Mucosa of gallbladder (tissue), 1 donor: Measurements from ENCODE around the gene F11. TPM values are rescaled to one million over a fixed set of nuclear protein-coding genes. Genes with fewer than 3 reads are reported as not detected.
"Not testable (repeated sequence)": the region's sequence is repeated elsewhere in the genome, so short reads cannot be mapped to it uniquely, and the experiment has no call there.

Experiments used
- DNase-seq: peaks from one replicate; pipeline ENCODE4 v3.0.0-alpha.2; 2020; ENCODE audit warnings: low spot score
- total RNA-seq: library from RNA; stranded (reverse); gene quantifications from one replicate; pipeline ENCODE4 v1.2.1, GENCODE V29; 2021
- donor health status: DM: no; HTN: no; CAD: no.

F11 gene
- total RNA-seq, result 23.9 TPM

- peak; percentile 59 for DNase-seq
These were observed at the start of gene F11 for GRCh38 chr4:186265683-186266652. Gene F11, plus strand, starts transcription at chr4:186266189. Its CDS starts 948 bp downstream, at chr4:186267137.

- DNase-seq, result no peak
These were observed 49.4 kb upstream of the F11 start for GRCh38 chr4:186216465-186217024.

GRCh38 chr4:186217733-186218293 lies 48.2 kb upstream of the F11 start:
- no peak for DNase-seq

GRCh38 chr4:186221624-186222023 lies 44.4 kb upstream of the F11 start:
- DNase-seq, result no peak

- DNase-seq, result no peak
These were observed 40.1 kb upstream of the F11 start for GRCh38 chr4:186225848-186226247.

GRCh38 chr4:186226521-186227189 lies 39.3 kb upstream of the F11 start:
- no peak for DNase-seq

GRCh38 chr4:186227221-186227620 lies 38.8 kb upstream of the F11 start, which contains the start of gene KLKB1:
Gene KLKB1, plus strand, starts transcription at chr4:186227507. Its CDS starts 689 bp downstream, at chr4:186228196.
- DNase-seq, result peak; percentile 24

GRCh38 chr4:186227744-186228513 lies 38.1 kb upstream of the F11 start:
- DNase-seq, result no peak

- DNase-seq, result no peak
These were observed 37.5 kb upstream of the F11 start for GRCh38 chr4:186228514-186228894.

GRCh38 chr4:186234367-186234766 lies 31.6 kb upstream of the F11 start:
- DNase-seq, result no peak

GRCh38 chr4:186236126-186236525 lies 29.9 kb upstream of the F11 start:
- DNase-seq, result no peak

- no peak for DNase-seq
These were observed 25.5 kb upstream of the F11 start for GRCh38 chr4:186240452-186240847.

GRCh38 chr4:186240848-186241491 lies 25.0 kb upstream of the F11 start:
- no peak for DNase-seq

GRCh38 chr4:186241616-186242015 lies 24.4 kb upstream of the F11 start:
- no peak for DNase-seq

GRCh38 chr4:186242031-186242430 lies 24.0 kb upstream of the F11 start:
- DNase-seq, result not testable (repeated sequence)

- DNase-seq, result no peak
These were observed 22.7 kb upstream of the F11 start for GRCh38 chr4:186243331-186243730.

- DNase-seq, result no peak
These were observed 21.2 kb upstream of the F11 start for GRCh38 chr4:186244835-186245234.

GRCh38 chr4:186247062-186247752 lies 18.8 kb upstream of the F11 start:
- DNase-seq, result not testable (repeated sequence)

GRCh38 chr4:186248643-186249042 lies 17.3 kb upstream of the F11 start:
- DNase-seq, result no peak
